Measurements from ENCODE around the gene MYOG.

The MYOG gene

DNA sequence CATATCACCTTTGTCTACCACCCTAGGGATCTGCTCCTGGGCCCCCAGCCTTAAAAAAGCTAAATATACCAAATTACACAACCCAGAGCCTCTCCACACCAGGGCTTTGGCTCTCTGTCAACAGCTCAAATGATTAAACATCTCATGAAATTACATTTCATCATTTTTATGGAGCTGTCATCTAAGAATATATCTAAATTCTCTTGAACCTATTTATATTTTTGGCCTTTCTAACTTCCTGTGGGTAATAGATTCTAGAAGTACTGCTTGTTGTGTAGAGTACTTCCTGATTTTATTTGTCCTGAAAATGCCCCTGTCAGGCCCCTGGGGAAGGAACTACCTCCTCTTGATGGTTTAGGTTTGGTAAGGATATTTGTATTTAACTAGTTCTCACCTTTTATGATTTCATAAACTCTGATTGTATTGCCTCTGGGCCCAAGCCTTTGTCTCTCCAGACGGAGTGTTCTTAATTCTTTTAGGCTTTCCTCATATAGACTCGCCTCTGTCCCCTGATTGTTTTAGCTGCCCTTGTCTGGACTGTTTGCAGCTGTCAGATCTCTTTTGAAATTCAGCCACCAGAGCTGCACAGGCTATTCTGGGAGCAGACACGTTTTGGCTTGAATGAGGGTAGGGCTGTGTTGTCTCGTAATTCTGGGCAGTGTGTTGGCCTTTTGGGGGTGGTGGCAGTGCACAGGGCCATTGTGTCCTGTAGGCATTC is 16.6 kb downstream of the MYOG start:
- TF ChIP-seq CTCF (IDR thresholded peaks at IDR 0.05) = no peak

GRCh38 chr1:203066965-203067364 is 18.8 kb downstream of the MYOG start:
- TF ChIP-seq CTCF (IDR thresholded peaks at IDR 0.05) = no peak

DNA sequence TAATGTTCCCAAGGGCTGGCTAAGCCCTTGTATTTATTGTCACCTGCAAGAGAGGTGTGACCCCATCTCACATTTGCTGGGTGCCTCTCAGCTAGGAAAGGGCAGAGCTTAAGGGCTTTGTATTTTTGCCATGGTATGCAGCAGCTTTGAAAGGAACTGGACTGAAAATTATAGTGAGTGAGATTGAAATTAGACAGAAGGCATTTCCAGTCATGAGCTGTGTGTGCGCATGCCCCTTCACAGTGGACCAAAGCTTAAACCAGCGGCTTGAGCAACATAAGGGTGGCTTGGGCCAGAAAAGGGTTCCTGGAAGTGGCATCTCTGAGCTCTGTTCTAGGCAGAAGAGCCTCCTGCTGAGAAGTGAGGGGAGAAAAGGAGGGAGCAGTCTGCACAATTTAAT is 19.8 kb downstream of the MYOG start:
- TF ChIP-seq CTCF (IDR thresholded peaks at IDR 0.05) = no peak

DNA sequence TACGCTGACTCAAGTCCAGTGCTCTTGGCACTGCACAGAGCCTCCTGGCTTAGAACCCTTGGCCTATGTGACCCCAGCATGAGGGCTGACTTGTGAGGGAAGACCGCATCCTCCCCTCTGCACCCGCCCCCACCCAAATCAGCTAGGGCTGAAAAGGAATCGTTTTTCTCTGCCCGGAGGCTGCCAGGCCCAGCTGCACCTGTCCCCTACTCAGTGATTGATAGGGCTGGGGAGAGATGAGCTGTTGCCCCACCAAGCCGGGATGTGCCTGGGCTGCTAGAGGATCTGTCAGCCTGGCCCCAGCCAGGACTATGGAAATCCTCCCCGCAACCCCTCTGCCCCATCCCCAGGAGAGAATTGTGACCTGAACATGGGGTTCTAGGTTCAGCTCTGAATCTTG is 20.6 kb downstream of the MYOG start:
- no peak for TF ChIP-seq CTCF (IDR thresholded peaks at IDR 0.05)

DNA sequence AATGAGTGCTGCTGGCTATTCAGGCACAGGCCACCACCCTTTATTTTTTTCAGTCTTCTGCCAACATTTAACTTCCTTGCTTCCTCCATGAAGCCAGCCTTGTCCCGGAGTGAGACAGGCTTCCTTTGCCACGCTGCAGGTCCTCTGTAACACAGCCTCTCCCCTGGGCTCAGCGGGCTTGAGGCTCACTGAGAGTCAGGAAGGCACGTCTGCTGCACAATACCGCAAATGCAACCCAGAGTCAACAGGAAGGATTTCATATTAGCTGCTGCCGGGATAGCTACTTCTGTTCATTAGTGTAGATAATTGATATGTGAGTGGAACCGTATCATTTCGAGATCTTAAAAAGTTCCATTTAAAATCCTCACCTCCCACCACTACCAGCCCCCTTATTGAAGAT is 22.5 kb downstream of the MYOG start:
- TF ChIP-seq CTCF (IDR thresholded peaks at IDR 0.05) = no peak

GRCh38 chr1:203060115-203060514 is 25.7 kb downstream of the MYOG start:
- TF ChIP-seq CTCF (IDR thresholded peaks at IDR 0.05) = no peak

DNA sequence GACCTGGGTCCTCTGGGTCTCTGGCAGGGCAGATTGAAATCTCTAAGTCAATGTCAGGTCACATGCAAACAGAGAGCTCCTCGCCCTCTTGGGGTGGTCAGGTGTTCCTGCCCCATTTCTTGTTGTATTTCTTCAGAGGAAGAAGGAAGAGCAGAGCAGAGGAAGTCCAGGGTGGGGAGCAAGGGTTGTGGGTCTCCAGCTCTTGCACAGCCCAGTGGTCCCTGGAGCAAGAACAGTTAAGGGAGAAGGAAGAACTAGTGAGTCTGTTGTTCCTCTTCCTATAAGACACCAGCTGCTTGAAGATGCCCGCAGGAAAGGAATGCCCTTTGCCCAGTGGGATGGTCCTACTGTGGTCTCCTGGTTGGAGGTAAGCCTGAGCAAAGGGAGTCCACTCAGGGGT is 26.3 kb downstream of the MYOG start:
- no peak for TF ChIP-seq CTCF (IDR thresholded peaks at IDR 0.05)

DNA sequence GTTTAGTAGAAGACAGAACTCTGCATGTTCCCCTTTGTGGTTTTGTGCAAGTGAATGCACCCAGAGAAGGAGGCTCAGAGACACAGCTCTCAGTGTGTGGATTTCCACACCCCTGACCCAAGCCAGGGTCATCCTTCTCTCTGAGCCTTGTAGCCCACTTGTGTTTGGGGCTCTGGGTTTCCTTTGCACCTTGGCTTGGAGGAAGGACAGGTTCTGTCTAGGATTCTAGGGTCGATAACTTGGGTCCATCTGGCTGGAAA is 27.2 kb downstream of the MYOG start:
- no peak for TF ChIP-seq CTCF (IDR thresholded peaks at IDR 0.05)

Measured in LNCAP (cell line).